CD8-positive, alpha-beta memory T cell (primary cell): Measurements from ENCODE around the gene EVI2A. TPM values are rescaled to one million over a fixed set of nuclear protein-coding genes. Genes with fewer than 3 reads are reported as not detected.
"Not testable (repeated sequence)": the region's sequence is repeated elsewhere in the genome, so short reads cannot be mapped to it uniquely, and the experiment has no call there.

Experiments used
- CTCF ChIA-PET: fragments of 350-600 bp; sonication (Branson Sonifier 250); formaldehyde crosslinking; loops from one replicate; lab custom pipeline; 2021; ENCODE audit warnings: antibody characterized with exemption; lab: Charles Lee
- POLR2A ChIA-PET: fragments of 350-600 bp; sonication (Branson Sonifier 250); formaldehyde crosslinking; loops from one replicate; lab custom pipeline; 2021; ENCODE audit warnings: antibody characterized with exemption; lab: Charles Lee
- DNase-seq, 5 donors: peaks; one replicate each; pipeline versions ENCODE4 v3.0.0 to v3.0.0-alpha.2; 2020 to 2022; ENCODE audit warnings: mixed read lengths in 1 of 5
- H3K27ac ChIP-seq: one replicate; pipeline ENCODE4 v1.7.0; 2013; ENCODE audit warnings: low read depth, mild to moderate bottlenecking, low read length, moderate library complexity
- H3K27me3 ChIP-seq: 2 replicates; pipeline ENCODE4 v1.7.0; 2013; ENCODE audit warnings: low read length, mild to moderate bottlenecking; ENCODE audit not compliant: insufficient read depth, poor library complexity, severe bottlenecking
- H3K36me3 ChIP-seq: 2 replicates; pipeline ENCODE4 v1.7.0; 2013; ENCODE audit warnings: mild to moderate bottlenecking, low read length, moderate library complexity; ENCODE audit not compliant: insufficient read depth
- H3K4me1 ChIP-seq: 2 replicates; pipeline ENCODE4 v1.7.0; 2013; ENCODE audit warnings: mild to moderate bottlenecking, low read length, moderate library complexity; ENCODE audit not compliant: insufficient read depth
- H3K4me3 ChIP-seq: 2 replicates; pipeline ENCODE4 v1.7.0; 2013; ENCODE audit warnings: mild to moderate bottlenecking, low read length
- H3K9me3 ChIP-seq: 2 replicates; pipeline ENCODE4 v1.7.0; 2013; ENCODE audit warnings: mild to moderate bottlenecking, low read length
- H3K27ac Mint-ChIP-seq, 8 donors: one replicate each; pipeline ENCODE4 v1.8.0; 2020 to 2021; ENCODE audit warnings: mixed read lengths in 8 of 8, mild to moderate bottlenecking in 6 of 8, inconsistent platforms in 3 of 8, moderate library complexity in 3 of 8
- H3K27me3 Mint-ChIP-seq, 2 donors: one replicate each; pipeline ENCODE4 v1.8.0; 2020 to 2021; ENCODE audit warnings: mixed read lengths in 2 of 2, mild to moderate bottlenecking in 1 of 2, moderate library complexity in 1 of 2
- H3K36me3 Mint-ChIP-seq, 3 donors: one replicate each; pipeline ENCODE4 v1.8.0; 2020 to 2021; ENCODE audit warnings: mixed read lengths in 3 of 3, inconsistent platforms in 1 of 3, mild to moderate bottlenecking in 1 of 3
- H3K4me1 Mint-ChIP-seq, 3 donors: one replicate each; pipeline ENCODE4 v1.8.0; 2020 to 2021; ENCODE audit warnings: mixed read lengths in 3 of 3, inconsistent platforms in 1 of 3, mild to moderate bottlenecking in 1 of 3
- H3K4me3 Mint-ChIP-seq, 7 donors: one replicate each; pipeline ENCODE4 v1.8.0; 2020 to 2021; ENCODE audit warnings: mixed read lengths in 7 of 7, mild to moderate bottlenecking in 6 of 7, moderate library complexity in 4 of 7, inconsistent platforms in 2 of 7
- H3K9me3 Mint-ChIP-seq, 5 donors: one replicate each; pipeline ENCODE4 v1.8.0; 2020 to 2022; ENCODE audit warnings: mixed read lengths in 5 of 5, mild to moderate bottlenecking in 3 of 5, moderate library complexity in 2 of 5, inconsistent platforms in 1 of 5
- polyA plus RNA-seq: library from polyadenylated mRNA; unstranded; fragments of 300-500 nt; fragmentation: Illumina TruSeq; gene quantifications from one replicate; pipeline ENCODE4 v1.2.3, GENCODE V29; 2021
- total RNA-seq, 2 experiments: library from RNA; stranded (reverse); gene quantifications; one replicate each; pipeline ENCODE4 v1.2.3, GENCODE V29; 2021

The EVI2A gene
- total and polyA plus RNA-seq, 3 experiments from 2014 or later: 40.3 to 50.4 (median 41.5) TPM

GRCh38 chr17:31345191-31345747, 23.8 kb upstream of the EVI2A start:
- H3K27ac ChIP-seq, DNase-seq, H3K4me1 ChIP-seq, H3K27me3 ChIP-seq, H3K4me3 Mint-ChIP-seq, H3K27me3 Mint-ChIP-seq, H3K4me3 ChIP-seq, H3K27ac Mint-ChIP-seq, H3K9me3 Mint-ChIP-seq, H3K36me3 ChIP-seq, H3K4me1 Mint-ChIP-seq, POLR2A ChIA-PET, CTCF ChIA-PET, H3K9me3 ChIP-seq: not testable (repeated sequence)
- H3K36me3 Mint-ChIP-seq: peaks cover 7 to 54% (median 21%) of the 10 kb centered on the region in 3 donors

GRCh38 chr17:31339906-31340661, 18.7 kb upstream of the EVI2A start:
- Histone ChIP-seq H3K27me3 (no peaks in the 10 kb centered on the region), H3K9me3 (no peaks in the 10 kb centered on the region), H3K36me3 (no peaks in the 10 kb centered on the region), H3K4me3 (no peak overlapping the region), H3K4me1 (no peaks in the 10 kb centered on the region), H3K27ac (no peak overlapping the region)
- Mint-ChIP-seq H3K4me1 (no peaks in the 10 kb centered on the region), H3K36me3 (peaks cover 10 to 59% (median 22%) of the 10 kb centered on the region in 3 donors), H3K27me3 (no peaks in the 10 kb centered on the region), H3K9me3 (no peaks in the 10 kb centered on the region), H3K27ac (no peak overlapping the region), H3K4me3 (no peak overlapping the region)
- ChIA-PET CTCF (no interaction called here), POLR2A (interaction anchor here (0.6 to 0.7 kb wide), 3 partner anchors 15 to 260 kb away, joined by 3 to 6 read pairs (median 4); no protein-coding TSS in a partner anchor)
- DNase-seq: no peak

- Mint-ChIP-seq H3K36me3 (peaks cover 8 to 50% (median 16%) of the 10 kb centered on the region in 3 donors), H3K27ac (peak overlapping the region in 1 of 8 donors; percentile 8)
Observed at GRCh38 chr17:31329221-31329620, 7.8 kb upstream of the EVI2A start.

GRCh38 chr17:31328160-31328535, 6.7 kb upstream of the EVI2A start:
- peaks cover 7 to 18% (median 16%) of the 10 kb centered on the region in 3 donors for H3K4me1 Mint-ChIP-seq
- POLR2A ChIA-PET: interaction anchor here (0.6 kb wide), 1 partner anchor 18 kb away, joined by 4 read pairs; no protein-coding TSS in a partner anchor
- CTCF ChIA-PET: no interaction called here

More at GRCh38 chr17:31329221-31329620, 7.8 kb upstream of the EVI2A start:
- peaks cover 3 to 12% (median 10%) of the 10 kb centered on the region in 3 donors for H3K4me1 Mint-ChIP-seq
- H3K4me3 Mint-ChIP-seq: no peak overlapping the region
- no peaks in the 10 kb centered on the region for H3K9me3 Mint-ChIP-seq
- no peak overlapping the region for H3K27ac ChIP-seq
- H3K27me3 Mint-ChIP-seq: peaks cover 0 to 1% of the 10 kb centered on the region in 2 donors
- CTCF ChIA-PET: no interaction called here
- POLR2A ChIA-PET: no interaction called here
- no peak overlapping the region for H3K4me3 ChIP-seq
- no peak for DNase-seq
- no peaks in the 10 kb centered on the region for H3K36me3 ChIP-seq
- H3K27me3 ChIP-seq: no peaks in the 10 kb centered on the region
- H3K9me3 ChIP-seq: no peaks in the 10 kb centered on the region
- no peaks in the 10 kb centered on the region for H3K4me1 ChIP-seq

GRCh38 chr17:31327534-31328159, 6.2 kb upstream of the EVI2A start:
- H3K4me1 Mint-ChIP-seq: peaks cover 9 to 21% (median 19%) of the 10 kb centered on the region in 3 donors
- Histone ChIP-seq H3K27ac (no peak overlapping the region), H3K9me3 (no peaks in the 10 kb centered on the region), H3K4me1 (no peaks in the 10 kb centered on the region), H3K36me3 (no peaks in the 10 kb centered on the region), H3K27me3 (no peaks in the 10 kb centered on the region), H3K4me3 (no peak overlapping the region)
- H3K4me3 Mint-ChIP-seq: no peak overlapping the region
- ChIA-PET POLR2A (interaction anchor here (0.6 kb wide), 1 partner anchor 17 kb away, joined by 4 read pairs; no protein-coding TSS in a partner anchor), CTCF (no interaction called here)
- H3K27ac Mint-ChIP-seq: peak overlapping the region in 1 of 8 donors; percentile 15
- H3K36me3 Mint-ChIP-seq: peaks cover 8 to 46% (median 15%) of the 10 kb centered on the region in 3 donors
- peaks cover 0 to 1% of the 10 kb centered on the region in 2 donors for H3K27me3 Mint-ChIP-seq
- H3K9me3 Mint-ChIP-seq: peaks cover 0 to 2% (median 0%) of the 10 kb centered on the region in 5 donors
- DNase-seq: no peak

More at GRCh38 chr17:31328160-31328535, 6.7 kb upstream of the EVI2A start:
- Mint-ChIP-seq H3K27ac (no peak overlapping the region), H3K27me3 (peaks cover 0 to 1% of the 10 kb centered on the region in 2 donors), H3K9me3 (peaks cover 0 to 2% (median 0%) of the 10 kb centered on the region in 5 donors), H3K4me3 (no peak overlapping the region), H3K36me3 (peaks cover 8 to 46% (median 15%) of the 10 kb centered on the region in 3 donors)
- no peaks in the 10 kb centered on the region for H3K27me3 ChIP-seq
- no peaks in the 10 kb centered on the region for H3K36me3 ChIP-seq
- no peaks in the 10 kb centered on the region for H3K9me3 ChIP-seq
- H3K4me1 ChIP-seq: no peaks in the 10 kb centered on the region
- DNase-seq: no peak
- H3K27ac ChIP-seq: no peak overlapping the region
- H3K4me3 ChIP-seq: no peak overlapping the region

- H3K4me3 Mint-ChIP-seq: peak overlapping the region in 1 of 7 donors; percentile 49
- peaks cover 8 to 53% (median 8%) of the 10 kb centered on the region in 3 donors for H3K36me3 Mint-ChIP-seq
- Histone ChIP-seq H3K27ac (no peak overlapping the region), H3K9me3 (no peaks in the 10 kb centered on the region), H3K27me3 (no peaks in the 10 kb centered on the region), H3K4me1 (peaks cover 7% of the 10 kb centered on the region), H3K36me3 (no peaks in the 10 kb centered on the region), H3K4me3 (no peak overlapping the region)
- peaks cover 19 to 31% (median 27%) of the 10 kb centered on the region in 3 donors for H3K4me1 Mint-ChIP-seq
- H3K9me3 Mint-ChIP-seq: peaks cover 0 to 2% (median 0%) of the 10 kb centered on the region in 5 donors
- CTCF ChIA-PET: no interaction called here
- peak overlapping the region in 7 of 8 donors; percentile 23 to 89 (median 51) for H3K27ac Mint-ChIP-seq
- H3K27me3 Mint-ChIP-seq: peaks cover 0 to 1% of the 10 kb centered on the region in 2 donors
- no peak for DNase-seq
- POLR2A ChIA-PET: no interaction called here
Observed at GRCh38 chr17:31323551-31323950, 2.1 kb upstream of the EVI2A start.

DNA sequence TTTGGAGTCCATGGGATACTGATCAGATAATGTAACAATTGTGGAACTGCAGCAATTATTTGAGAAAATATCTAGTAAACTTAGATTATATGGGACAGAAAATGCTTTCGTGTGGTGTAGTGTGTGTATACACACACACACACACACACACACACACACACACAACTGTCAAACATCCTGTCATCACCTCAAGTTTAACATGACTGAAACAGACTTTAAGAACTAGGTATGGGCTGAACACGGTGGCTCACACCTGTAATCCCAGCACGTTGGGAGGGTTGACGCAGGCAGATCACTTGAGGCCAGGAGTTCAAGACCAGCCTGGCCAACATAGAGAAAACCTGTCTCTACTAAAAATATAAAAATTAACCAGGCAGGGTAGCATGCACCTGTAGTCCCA, 544 bp upstream of the EVI2A start:
- CTCF ChIA-PET: interaction anchor here (1.0 kb wide), 1 partner anchor 56 kb away, joined by 4 read pairs; no protein-coding TSS in a partner anchor
- Histone ChIP-seq H3K27ac (no peak overlapping the region), H3K4me1 (peaks cover 17% of the 10 kb centered on the region), H3K36me3 (no peaks in the 10 kb centered on the region), H3K9me3 (no peaks in the 10 kb centered on the region), H3K27me3 (no peaks in the 10 kb centered on the region), H3K4me3 (peak overlapping the region; percentile 3)
- peak in 3 of 5 donors; percentile 3 to 60 (median 24) for DNase-seq
- H3K27ac Mint-ChIP-seq: peak overlapping the region; percentile 81 to 97 (median 94)
- H3K4me1 Mint-ChIP-seq: peaks cover 23 to 33% (median 32%) of the 10 kb centered on the region in 3 donors
- peaks cover 0 to 2% (median 0%) of the 10 kb centered on the region in 5 donors for H3K9me3 Mint-ChIP-seq
- H3K4me3 Mint-ChIP-seq: peak overlapping the region; percentile 83 to 90 (median 87)
- POLR2A ChIA-PET: interaction anchor here (1.1 kb wide), 3 partner anchors 8 to 12 kb away, joined by 3 to 5 read pairs (median 4); partner anchors contain the start of gene EVI2B
- H3K27me3 Mint-ChIP-seq: no peaks in the 10 kb centered on the region
- H3K36me3 Mint-ChIP-seq: peaks cover 4 to 48% (median 5%) of the 10 kb centered on the region in 3 donors
